GM12891 (cell line): Measurements from ENCODE around the gene KLHL3.

Experiments
- POLR2A ChIP-seq: IDR thresholded peaks from 2 replicates; pipeline ENCODE4 v1.6.1; 2011; ENCODE audit warnings: low read depth, low read length, control low read depth
- POLR2AphosphoS5 ChIP-seq: IDR thresholded peaks from 2 replicates; pipeline ENCODE4 v1.6.1; 2011; ENCODE audit warnings: low read depth, low read length, control low read depth
- POU2F2 ChIP-seq: IDR thresholded peaks from 2 replicates; pipeline ENCODE4 v1.6.1; 2011; ENCODE audit warnings: low read depth, mild to moderate bottlenecking, control low read depth, low read length, moderate library complexity
- SPI1 ChIP-seq: IDR thresholded peaks from 2 replicates; pipeline ENCODE4 v1.6.1; 2011; ENCODE audit warnings: low read depth, low read length, control low read depth
- TAF1 ChIP-seq: IDR thresholded peaks from 2 replicates; pipeline ENCODE4 v1.6.1; 2011; ENCODE audit warnings: low read depth, low read length, control low read depth

- TF ChIP-seq POLR2AphosphoS5 (no peak), POLR2A (no peak), TAF1 (no peak), SPI1 (no peak), POU2F2 (no peak)
These were observed 165.8 kb downstream of the KLHL3 start for GRCh38 chr5:137570070-137570469.
